MM.1S (cell line): ENCODE results near the gene CPXM2.

Experiments
- EZH2phosphoT487 ChIP-seq: fragments of 300-600 bp; sonication (generic); IDR thresholded peaks from 2 replicates; pipeline ENCODE4 v1.6.1; 2018; ENCODE audit warnings: antibody characterized with exemption, low read length
- TF ChIP-seq, protein P1 (sequence below): fragments of 300-600 bp; sonication (generic); IDR thresholded peaks from 2 replicates; pipeline ENCODE4 v1.5.1; 2016; ENCODE audit warnings: antibody characterized with exemption, low read length, mixed read lengths

DNA sequence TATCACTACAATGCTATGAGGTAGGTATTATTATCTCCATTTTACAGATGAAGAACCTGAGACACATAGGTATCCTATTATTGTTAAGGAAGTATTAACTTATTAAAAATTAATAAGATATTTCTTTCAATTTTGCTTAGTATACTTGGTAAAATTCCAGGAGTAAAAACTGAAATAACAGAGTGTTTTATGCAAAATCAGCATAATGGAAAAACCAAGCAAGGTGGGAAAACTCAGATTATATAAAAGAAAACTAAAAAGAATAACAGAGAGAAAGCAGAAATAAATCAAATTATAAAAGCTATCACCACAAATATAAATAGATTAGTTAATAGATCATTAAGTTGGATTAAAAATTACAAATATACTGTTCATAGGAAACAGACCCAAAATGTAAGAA, 82.0 kb downstream of the CPXM2 start:
- TF ChIP-seq, protein P1, sequence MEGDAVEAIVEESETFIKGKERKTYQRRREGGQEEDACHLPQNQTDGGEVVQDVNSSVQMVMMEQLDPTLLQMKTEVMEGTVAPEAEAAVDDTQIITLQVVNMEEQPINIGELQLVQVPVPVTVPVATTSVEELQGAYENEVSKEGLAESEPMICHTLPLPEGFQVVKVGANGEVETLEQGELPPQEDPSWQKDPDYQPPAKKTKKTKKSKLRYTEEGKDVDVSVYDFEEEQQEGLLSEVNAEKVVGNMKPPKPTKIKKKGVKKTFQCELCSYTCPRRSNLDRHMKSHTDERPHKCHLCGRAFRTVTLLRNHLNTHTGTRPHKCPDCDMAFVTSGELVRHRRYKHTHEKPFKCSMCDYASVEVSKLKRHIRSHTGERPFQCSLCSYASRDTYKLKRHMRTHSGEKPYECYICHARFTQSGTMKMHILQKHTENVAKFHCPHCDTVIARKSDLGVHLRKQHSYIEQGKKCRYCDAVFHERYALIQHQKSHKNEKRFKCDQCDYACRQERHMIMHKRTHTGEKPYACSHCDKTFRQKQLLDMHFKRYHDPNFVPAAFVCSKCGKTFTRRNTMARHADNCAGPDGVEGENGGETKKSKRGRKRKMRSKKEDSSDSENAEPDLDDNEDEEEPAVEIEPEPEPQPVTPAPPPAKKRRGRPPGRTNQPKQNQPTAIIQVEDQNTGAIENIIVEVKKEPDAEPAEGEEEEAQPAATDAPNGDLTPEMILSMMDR: no peak
- TF ChIP-seq EZH2phosphoT487: no peak
